ES-I3 (cell line): ENCODE results near the gene MTX2.

ENCODE experiments used
- H3K36me3 ChIP-seq: 2 replicates; pipeline ENCODE4 v1.6.1; 2013; ENCODE audit warnings: mild to moderate bottlenecking, low read length, control low read depth, moderate library complexity; ENCODE audit not compliant: insufficient read depth
- H3K4me1 ChIP-seq: 2 replicates; pipeline ENCODE4 v1.6.1; 2013; ENCODE audit warnings: mild to moderate bottlenecking, control low read depth, low read length; ENCODE audit not compliant: insufficient read depth
- H3K9ac ChIP-seq: 2 replicates; pipeline ENCODE4 v1.6.1; 2013; ENCODE audit warnings: low read depth, mild to moderate bottlenecking, low read length, moderate library complexity
- H3K9me3 ChIP-seq: 2 replicates; pipeline ENCODE4 v1.6.1; 2013; ENCODE audit warnings: mild to moderate bottlenecking, low read length, moderate library complexity; ENCODE audit not compliant: control insufficient read depth, insufficient read depth

MTX2 gene

DNA sequence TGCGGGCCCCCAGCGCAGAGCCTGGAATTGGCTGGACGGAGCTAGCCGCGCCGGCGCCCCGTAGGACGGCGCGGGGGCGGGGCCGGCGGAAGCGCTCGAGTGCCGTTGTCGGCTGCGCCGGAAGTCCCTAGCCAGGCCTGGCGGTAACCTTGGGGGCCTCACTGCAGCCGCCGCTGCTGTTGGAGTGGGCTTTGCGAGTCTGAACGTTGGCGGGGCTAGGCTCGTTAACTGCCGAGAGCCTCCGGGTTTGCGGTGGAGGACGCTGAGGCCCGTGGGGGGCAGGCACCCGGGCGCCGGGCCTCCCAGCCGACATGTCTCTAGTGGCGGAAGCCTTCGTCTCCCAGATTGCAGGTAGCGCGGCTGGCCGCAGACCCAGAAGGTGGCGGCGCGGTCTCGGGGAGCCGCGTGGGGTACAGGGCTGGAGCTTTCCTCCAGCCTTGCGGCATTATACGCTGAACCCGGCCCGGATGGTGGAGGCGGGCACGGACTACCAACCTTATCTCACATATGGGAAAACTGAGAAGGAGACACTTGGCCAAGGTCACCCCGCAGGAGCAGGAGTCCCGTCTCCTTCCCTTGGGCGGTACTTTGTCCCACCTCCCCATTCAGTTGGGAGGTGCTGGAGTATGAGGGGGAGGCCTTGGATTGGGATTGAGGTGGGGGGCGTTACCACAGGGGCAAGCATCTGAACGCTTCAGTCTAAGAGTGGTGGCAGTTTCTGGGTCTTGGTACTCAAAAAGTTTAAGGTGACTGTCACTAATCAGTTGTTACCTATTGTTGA is at the start of gene MTX2:
Gene MTX2, plus strand, starts transcription at position 124 of the 781 bp plus-strand sequence. Its CDS starts 188 bp downstream, at position 312.
- Histone ChIP-seq H3K9ac (peak within 1 kb of the TSS; percentile 92), H3K9me3 (no peaks in the 10 kb centered on the region), H3K4me1 (no peaks in the 10 kb centered on the region), H3K36me3 (no peaks in the 10 kb centered on the region)

GRCh38 chr2:176227874-176228273 is 41.4 kb upstream of the MTX2 start:
- Histone ChIP-seq H3K4me1 (no peaks in the 10 kb centered on the region), H3K9ac (no peak overlapping the region), H3K36me3 (no peaks in the 10 kb centered on the region), H3K9me3 (no peaks in the 10 kb centered on the region)

GRCh38 chr2:176234156-176234555 is 35.1 kb upstream of the MTX2 start:
- no peaks in the 10 kb centered on the region for H3K4me1 ChIP-seq
- H3K36me3 ChIP-seq = no peaks in the 10 kb centered on the region
- no peaks in the 10 kb centered on the region for H3K9me3 ChIP-seq
- no peak overlapping the region for H3K9ac ChIP-seq

DNA sequence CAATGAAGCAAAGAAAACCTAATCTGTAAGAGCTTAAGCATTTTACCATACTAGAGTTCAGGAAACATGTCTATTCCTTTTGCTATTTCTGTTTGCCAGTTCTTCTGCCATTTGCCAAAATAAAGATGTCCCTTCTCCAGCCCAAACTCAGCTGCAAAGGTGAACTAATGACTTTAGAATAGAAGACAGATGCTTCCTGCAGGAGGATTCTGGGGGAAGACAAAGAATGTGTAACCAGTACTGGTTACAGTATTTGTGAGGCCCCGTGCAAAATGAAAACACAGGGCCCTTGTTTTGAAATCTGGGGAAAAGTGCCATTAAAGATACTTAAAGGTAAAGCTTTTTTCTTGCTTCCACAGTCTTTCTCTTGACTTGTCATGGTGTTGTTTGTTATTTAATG is 34.3 kb upstream of the MTX2 start:
- no peaks in the 10 kb centered on the region for H3K36me3 ChIP-seq
- no peak overlapping the region for H3K9ac ChIP-seq
- H3K4me1 ChIP-seq = no peaks in the 10 kb centered on the region
- H3K9me3 ChIP-seq = no peaks in the 10 kb centered on the region

DNA sequence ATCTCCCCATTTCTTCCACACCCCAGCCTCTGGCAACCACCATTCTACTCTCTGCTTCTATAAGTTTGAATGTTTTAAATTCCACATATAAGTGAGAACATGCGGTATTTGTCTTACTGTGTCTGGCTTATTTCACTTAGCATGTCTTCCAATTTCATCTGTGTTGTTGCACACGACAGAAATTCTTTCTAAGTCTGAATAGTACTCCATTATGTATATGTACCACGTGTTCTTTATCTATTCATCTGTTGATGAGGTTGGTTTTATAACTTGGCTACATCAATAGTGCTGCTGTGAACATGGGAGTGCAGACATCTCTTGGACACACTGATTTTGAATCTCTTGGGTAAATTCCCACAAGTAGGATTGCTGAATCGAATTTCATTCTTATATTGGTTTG is 31.8 kb upstream of the MTX2 start:
- H3K9me3 ChIP-seq = no peaks in the 10 kb centered on the region
- H3K4me1 ChIP-seq = no peaks in the 10 kb centered on the region
- H3K9ac ChIP-seq = no peak overlapping the region
- no peaks in the 10 kb centered on the region for H3K36me3 ChIP-seq

DNA sequence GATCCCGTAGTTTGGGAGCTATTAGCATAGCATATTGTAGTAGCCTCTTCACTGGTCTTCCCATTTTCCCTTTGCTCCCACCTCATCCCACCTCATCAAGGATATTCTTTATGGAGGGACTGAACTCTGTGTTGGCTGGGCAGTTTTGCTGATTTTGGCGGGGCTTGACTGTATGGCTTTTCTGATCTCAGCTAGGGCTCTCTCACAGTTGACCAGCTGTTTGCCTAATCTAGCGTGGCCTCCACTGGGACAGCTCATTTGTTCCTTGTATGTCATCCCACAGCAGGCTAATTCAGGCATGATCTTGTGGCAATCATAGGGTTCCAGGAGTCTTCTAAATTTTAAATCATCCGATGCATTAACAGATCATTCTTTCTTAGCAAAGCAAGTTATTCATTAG is 30.2 kb upstream of the MTX2 start:
- Histone ChIP-seq H3K4me1 (no peaks in the 10 kb centered on the region), H3K9me3 (no peaks in the 10 kb centered on the region), H3K36me3 (no peaks in the 10 kb centered on the region), H3K9ac (no peak overlapping the region)

DNA sequence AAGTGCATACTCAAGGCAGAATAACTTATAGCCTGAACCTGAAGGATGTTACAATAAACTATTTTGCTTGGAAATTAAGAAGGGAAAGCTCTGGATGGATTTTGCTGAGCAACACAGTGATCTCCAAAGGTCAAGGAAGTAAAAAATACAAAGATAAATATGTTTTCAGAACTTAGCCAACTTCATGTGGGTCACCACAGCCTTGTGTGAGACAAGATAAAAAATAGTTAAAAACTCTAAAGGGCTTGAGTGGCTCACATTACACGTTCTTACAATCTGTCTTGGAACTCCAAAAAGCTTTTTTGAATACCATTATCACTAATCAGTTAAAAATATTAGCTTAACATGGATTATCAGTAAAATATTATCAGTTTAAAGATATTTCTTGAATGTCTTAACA is 28.9 kb upstream of the MTX2 start:
- Histone ChIP-seq H3K36me3 (no peaks in the 10 kb centered on the region), H3K9me3 (no peaks in the 10 kb centered on the region), H3K4me1 (no peaks in the 10 kb centered on the region), H3K9ac (no peak overlapping the region)

GRCh38 chr2:176242276-176242675 is 27.0 kb upstream of the MTX2 start:
- H3K4me1 ChIP-seq = no peaks in the 10 kb centered on the region

DNA sequence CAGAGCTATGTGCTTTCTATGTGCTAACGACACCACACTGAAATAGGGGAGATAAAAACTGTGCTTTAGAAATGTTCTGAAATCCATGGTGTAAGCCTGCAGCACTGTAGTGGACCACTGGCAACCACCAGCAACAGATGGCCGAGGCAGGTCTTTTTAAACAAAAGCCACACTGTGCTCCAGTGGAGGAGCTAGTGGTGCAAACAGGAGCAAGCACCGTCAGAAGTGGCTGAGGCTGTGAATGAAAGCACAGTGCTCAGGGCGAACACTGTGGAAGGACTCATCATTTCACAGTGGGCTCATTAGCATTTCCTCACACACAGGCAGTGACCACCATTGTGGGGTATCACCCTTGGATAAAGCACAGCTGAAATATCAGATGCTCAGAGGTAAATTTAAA is 22.9 kb upstream of the MTX2 start:
- H3K4me1 ChIP-seq = no peaks in the 10 kb centered on the region
- H3K9ac ChIP-seq = no peak overlapping the region
- no peaks in the 10 kb centered on the region for H3K9me3 ChIP-seq
- no peaks in the 10 kb centered on the region for H3K36me3 ChIP-seq

More at GRCh38 chr2:176242276-176242675, 27.0 kb upstream of the MTX2 start:
- no peak overlapping the region for H3K9ac ChIP-seq
- no peaks in the 10 kb centered on the region for H3K9me3 ChIP-seq
- no peaks in the 10 kb centered on the region for H3K36me3 ChIP-seq

DNA sequence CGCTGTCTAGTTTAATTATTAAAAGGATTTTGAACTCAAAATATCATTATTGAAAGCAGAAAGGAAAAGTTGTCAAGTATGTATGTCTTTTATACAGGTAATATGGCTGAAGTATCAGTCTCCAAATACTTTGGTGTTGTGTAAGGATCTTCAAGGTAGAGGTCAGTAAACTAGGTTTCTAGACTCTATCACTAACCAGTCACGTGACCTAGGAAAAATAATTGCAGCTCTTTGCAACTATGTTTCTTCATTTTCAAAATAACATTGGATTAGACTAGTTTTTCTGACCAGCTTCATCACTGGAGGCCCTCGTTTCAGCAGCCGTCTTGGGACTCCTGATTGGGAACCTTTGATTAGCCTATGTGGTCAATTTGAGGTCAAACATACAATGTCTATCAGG is 21.4 kb upstream of the MTX2 start:
- Histone ChIP-seq H3K9ac (no peak overlapping the region), H3K36me3 (no peaks in the 10 kb centered on the region), H3K4me1 (no peaks in the 10 kb centered on the region), H3K9me3 (no peaks in the 10 kb centered on the region)

DNA sequence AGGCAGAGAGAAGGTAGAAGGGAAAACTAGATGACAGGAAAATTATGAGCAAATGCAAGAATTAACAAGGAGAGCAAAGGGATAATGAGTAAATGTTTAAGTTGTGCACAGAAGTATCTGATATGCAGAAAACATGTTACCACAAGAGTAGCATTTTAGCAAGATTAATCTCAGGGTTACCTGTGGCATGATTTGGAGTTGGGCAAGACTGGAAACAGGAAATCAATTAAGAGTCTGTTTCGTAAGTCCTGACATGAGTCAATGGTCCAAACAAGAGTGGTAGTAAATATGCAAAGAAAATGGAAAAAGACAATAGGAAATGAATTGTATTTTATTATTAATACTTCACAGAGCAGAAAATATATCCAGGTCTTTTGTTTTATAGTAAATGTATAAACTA is 17.3 kb upstream of the MTX2 start:
- no peak overlapping the region for H3K9ac ChIP-seq
- H3K9me3 ChIP-seq = no peaks in the 10 kb centered on the region
- no peaks in the 10 kb centered on the region for H3K36me3 ChIP-seq
- H3K4me1 ChIP-seq = no peaks in the 10 kb centered on the region

- no peaks in the 10 kb centered on the region for H3K36me3 ChIP-seq
- no peaks in the 10 kb centered on the region for H3K9me3 ChIP-seq
- H3K9ac ChIP-seq = no peak overlapping the region
- H3K4me1 ChIP-seq = no peaks in the 10 kb centered on the region
Measured at GRCh38 chr2:176260689-176261088, 8.6 kb upstream of the MTX2 start.

- no peak overlapping the region for H3K9ac ChIP-seq
- H3K4me1 ChIP-seq = no peaks in the 10 kb centered on the region
- no peaks in the 10 kb centered on the region for H3K9me3 ChIP-seq
- no peaks in the 10 kb centered on the region for H3K36me3 ChIP-seq
Measured at GRCh38 chr2:176261136-176261535, 8.1 kb upstream of the MTX2 start.

DNA sequence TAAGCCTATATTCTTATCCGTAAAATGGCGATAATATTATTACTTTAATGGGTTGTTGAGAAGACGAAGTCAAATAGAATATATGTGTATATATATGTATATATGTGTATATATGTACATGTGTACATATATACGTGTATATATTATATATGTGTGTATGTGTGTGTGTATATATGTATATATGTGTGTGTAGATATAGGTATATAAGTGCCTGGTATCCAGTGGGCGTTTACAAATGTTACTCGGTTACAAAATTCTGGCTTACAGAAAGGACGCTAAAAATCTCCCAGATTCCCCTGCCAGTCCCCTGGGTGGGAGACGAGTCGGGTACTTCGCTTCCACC is 295 bp upstream of the MTX2 start:
- Histone ChIP-seq H3K9ac (peak overlapping the region; percentile 92; the same call in 1 of the 2 replicates), H3K9me3 (no peaks in the 10 kb centered on the region), H3K4me1 (no peaks in the 10 kb centered on the region)

DNA sequence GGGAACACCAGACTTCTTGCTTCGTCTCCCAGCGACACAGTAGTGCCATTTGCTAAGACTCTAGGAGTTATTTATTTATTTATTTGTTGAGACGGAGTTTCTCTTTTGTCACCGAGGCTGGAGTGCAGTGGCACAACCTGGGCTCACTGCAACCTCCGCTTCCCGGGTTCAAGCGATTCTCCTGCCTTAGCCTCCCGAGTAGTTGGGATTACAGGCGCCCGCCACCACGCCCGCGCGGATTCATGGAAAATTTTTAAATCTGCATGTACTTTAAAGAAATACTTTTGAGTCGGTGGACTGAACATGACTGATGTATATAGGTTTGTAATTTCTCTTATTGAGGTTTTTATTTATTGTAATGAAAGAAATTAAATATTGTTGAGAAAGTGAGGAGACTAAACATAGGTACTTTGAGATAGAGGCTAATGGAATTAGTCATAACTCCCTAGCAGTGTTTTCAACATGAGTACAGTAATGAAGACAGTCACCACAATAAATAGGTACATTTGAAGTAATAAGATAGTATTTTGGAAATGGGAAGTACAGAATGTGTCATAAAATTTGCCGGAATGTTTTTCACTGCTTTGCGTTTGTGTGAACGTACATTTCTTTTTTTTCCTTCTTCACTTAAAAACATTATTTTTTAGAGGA is 983 bp downstream of the MTX2 start:
- H3K4me1 ChIP-seq = no peaks in the 10 kb centered on the region
- H3K9me3 ChIP-seq = no peaks in the 10 kb centered on the region
- H3K36me3 ChIP-seq = no peaks in the 10 kb centered on the region
- peak overlapping the region; percentile 92 for H3K9ac ChIP-seq

More for the DNA sequence above, 295 bp upstream of the MTX2 start:
- H3K36me3 ChIP-seq = no peaks in the 10 kb centered on the region
